ENCODE results near the gene FAXC.

DNA sequence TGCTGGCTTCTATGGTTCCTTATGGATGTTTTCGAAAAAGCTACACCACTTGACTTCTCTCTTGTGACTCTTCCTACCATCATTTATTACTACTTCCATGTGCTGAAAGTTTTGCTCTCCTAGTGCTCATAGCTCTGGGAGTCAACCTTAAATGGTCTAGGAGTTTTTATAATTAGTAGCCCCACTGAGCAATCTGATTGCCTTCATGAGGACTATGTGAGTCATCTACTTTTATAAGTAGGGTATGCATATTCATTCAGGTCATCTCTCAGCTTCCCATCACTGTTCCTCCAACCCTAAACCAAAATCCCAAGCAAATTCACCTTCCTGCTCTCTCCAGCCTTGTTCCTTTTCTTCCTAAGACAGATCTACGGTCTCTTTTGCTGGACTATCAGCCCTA, 17.4 kb upstream of the FAXC start:
- TF ChIP-seq ZFP3 (CRISPR knock-in tag; IDR thresholded peaks at IDR 0.05) (no peak), PATZ1 (CRISPR knock-in tag; IDR thresholded peaks at IDR 0.05; ENCODE audit: borderline replicate concordance) (no peak), OSR1 (CRISPR knock-in tag; IDR thresholded peaks at IDR 0.05) (no peak), ISL1 (CRISPR knock-in tag; IDR thresholded peaks at IDR 0.05) (no peak), SNAI2 (CRISPR knock-in tag; IDR thresholded peaks at IDR 0.05) (no peak), ZFP30 (CRISPR knock-in tag; IDR thresholded peaks at IDR 0.05) (no peak), TOX (CRISPR knock-in tag; IDR thresholded peaks at IDR 0.05; ENCODE audit: borderline replicate concordance) (no peak), PPARA (CRISPR knock-in tag; IDR thresholded peaks at IDR 0.05; ENCODE audit: borderline replicate concordance) (no peak), ZNF8 (CRISPR knock-in tag; IDR thresholded peaks at IDR 0.05) (no peak), GLIS3 (CRISPR knock-in tag; IDR thresholded peaks at IDR 0.05) (no peak)
- TF ChIP-seq, protein P1, sequence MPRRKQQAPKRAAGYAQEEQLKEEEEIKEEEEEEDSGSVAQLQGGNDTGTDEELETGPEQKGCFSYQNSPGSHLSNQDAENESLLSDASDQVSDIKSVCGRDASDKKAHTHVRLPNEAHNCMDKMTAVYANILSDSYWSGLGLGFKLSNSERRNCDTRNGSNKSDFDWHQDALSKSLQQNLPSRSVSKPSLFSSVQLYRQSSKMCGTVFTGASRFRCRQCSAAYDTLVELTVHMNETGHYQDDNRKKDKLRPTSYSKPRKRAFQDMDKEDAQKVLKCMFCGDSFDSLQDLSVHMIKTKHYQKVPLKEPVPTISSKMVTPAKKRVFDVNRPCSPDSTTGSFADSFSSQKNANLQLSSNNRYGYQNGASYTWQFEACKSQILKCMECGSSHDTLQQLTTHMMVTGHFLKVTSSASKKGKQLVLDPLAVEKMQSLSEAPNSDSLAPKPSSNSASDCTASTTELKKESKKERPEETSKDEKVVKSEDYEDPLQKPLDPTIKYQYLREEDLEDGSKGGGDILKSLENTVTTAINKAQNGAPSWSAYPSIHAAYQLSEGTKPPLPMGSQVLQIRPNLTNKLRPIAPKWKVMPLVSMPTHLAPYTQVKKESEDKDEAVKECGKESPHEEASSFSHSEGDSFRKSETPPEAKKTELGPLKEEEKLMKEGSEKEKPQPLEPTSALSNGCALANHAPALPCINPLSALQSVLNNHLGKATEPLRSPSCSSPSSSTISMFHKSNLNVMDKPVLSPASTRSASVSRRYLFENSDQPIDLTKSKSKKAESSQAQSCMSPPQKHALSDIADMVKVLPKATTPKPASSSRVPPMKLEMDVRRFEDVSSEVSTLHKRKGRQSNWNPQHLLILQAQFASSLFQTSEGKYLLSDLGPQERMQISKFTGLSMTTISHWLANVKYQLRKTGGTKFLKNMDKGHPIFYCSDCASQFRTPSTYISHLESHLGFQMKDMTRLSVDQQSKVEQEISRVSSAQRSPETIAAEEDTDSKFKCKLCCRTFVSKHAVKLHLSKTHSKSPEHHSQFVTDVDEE (CRISPR knock-in tag; IDR thresholded peaks at IDR 0.05): no peak
- TF ChIP-seq, protein P2, sequence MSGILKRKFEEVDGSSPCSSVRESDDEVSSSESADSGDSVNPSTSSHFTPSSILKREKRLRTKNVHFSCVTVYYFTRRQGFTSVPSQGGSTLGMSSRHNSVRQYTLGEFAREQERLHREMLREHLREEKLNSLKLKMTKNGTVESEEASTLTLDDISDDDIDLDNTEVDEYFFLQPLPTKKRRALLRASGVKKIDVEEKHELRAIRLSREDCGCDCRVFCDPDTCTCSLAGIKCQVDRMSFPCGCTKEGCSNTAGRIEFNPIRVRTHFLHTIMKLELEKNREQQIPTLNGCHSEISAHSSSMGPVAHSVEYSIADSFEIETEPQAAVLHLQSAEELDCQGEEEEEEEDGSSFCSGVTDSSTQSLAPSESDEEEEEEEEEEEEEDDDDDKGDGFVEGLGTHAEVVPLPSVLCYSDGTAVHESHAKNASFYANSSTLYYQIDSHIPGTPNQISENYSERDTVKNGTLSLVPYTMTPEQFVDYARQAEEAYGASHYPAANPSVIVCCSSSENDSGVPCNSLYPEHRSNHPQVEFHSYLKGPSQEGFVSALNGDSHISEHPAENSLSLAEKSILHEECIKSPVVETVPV (CRISPR knock-in tag; IDR thresholded peaks at IDR 0.05): no peak

All from SK-N-SH treated with all-trans-retinoic acid at 6 μM for 48 hours (cell line).